Upper lobe of right lung (tissue), 1 donor: Measurements from ENCODE around the gene FHOD3. TPM values are rescaled to one million over a fixed set of nuclear protein-coding genes. Genes with fewer than 3 reads are reported as not detected.

Experiments used
- ATAC-seq: fragments of 200-7000 bp; cut with Tn5 transposase; one replicate; pipeline ENCODE4 v1.9.1; 2020; ENCODE audit warnings: mild to moderate bottlenecking, moderate library complexity
- DNase-seq: peaks from one replicate; pipeline ENCODE4 v3.0.0-alpha.2; 2020
- H3K27ac ChIP-seq: fragments of 200-600 bp; one replicate; pipeline ENCODE4 v1.8.0; 2022
- H3K27me3 ChIP-seq: fragments of 200-600 bp; one replicate; pipeline ENCODE4 v1.8.0; 2022; ENCODE audit warnings: mild to moderate bottlenecking
- H3K36me3 ChIP-seq: fragments of 200-600 bp; one replicate; pipeline ENCODE4 v1.8.0; 2022
- H3K4me1 ChIP-seq: fragments of 200-600 bp; one replicate; pipeline ENCODE4 v1.8.0; 2022
- H3K4me3 ChIP-seq: fragments of 200-600 bp; one replicate; pipeline ENCODE4 v1.8.0; 2022; ENCODE audit warnings: mild to moderate bottlenecking
- H3K9me3 ChIP-seq: fragments of 200-600 bp; one replicate; pipeline ENCODE4 v1.8.0; 2022
- CTCF ChIP-seq: fragments of 200-600 bp; IDR thresholded peaks from one replicate; pipeline ENCODE4 v1.8.0; 2022; ENCODE audit warnings: antibody characterized with exemption
- intact Hi-C: fragments of 100-400 bp; cut with DNase I; formaldehyde crosslinking; loops from one replicate; pipeline ENCODE4 v1.11.0; 2022
- total RNA-seq: library from RNA; stranded (reverse); fragmentation: NEBNext Ultra II Directional; extraction: Animal tissue kit (Norgen Biotek cat#: 25700); gene quantifications from one replicate; pipeline ENCODE4 v1.2.1, GENCODE V29; 2021
- donor health status: DM: no; HTN: yes; CAD: no; lungs with severe emphysema.

Gene FHOD3
- total RNA-seq, 1 donor from 2014 or later = 1.9 TPM

GRCh38 chr18:36403896-36404820, 106.6 kb downstream of the FHOD3 start:
- intact Hi-C loops = no loop called here
- Histone ChIP-seq H3K36me3 (no peaks in the 10 kb centered on the region), H3K4me3 (no peak overlapping the region), H3K27ac (no peak overlapping the region), H3K4me1 (no peaks in the 10 kb centered on the region), H3K27me3 (no peaks in the 10 kb centered on the region), H3K9me3 (no peaks in the 10 kb centered on the region)
- ATAC-seq = no peak
- no peak for DNase-seq
- TF ChIP-seq CTCF = no peak

GRCh38 chr18:36405611-36406010, 108.1 kb downstream of the FHOD3 start:
- Histone ChIP-seq H3K4me1 (no peaks in the 10 kb centered on the region), H3K9me3 (no peaks in the 10 kb centered on the region), H3K27ac (no peak overlapping the region), H3K36me3 (no peaks in the 10 kb centered on the region), H3K27me3 (no peaks in the 10 kb centered on the region), H3K4me3 (no peak overlapping the region)
- ATAC-seq (no peak), DNase-seq (no peak)
- no peak for TF ChIP-seq CTCF
- intact Hi-C loops = no loop called here

GRCh38 chr18:36406805-36407204, 109.3 kb downstream of the FHOD3 start:
- intact Hi-C loops = no loop called here
- Histone ChIP-seq H3K9me3 (no peaks in the 10 kb centered on the region), H3K4me1 (no peaks in the 10 kb centered on the region), H3K27me3 (no peaks in the 10 kb centered on the region), H3K4me3 (no peak overlapping the region), H3K36me3 (no peaks in the 10 kb centered on the region), H3K27ac (no peak overlapping the region)
- no peak for TF ChIP-seq CTCF
- ATAC-seq (no peak), DNase-seq (no peak)

- Histone ChIP-seq H3K9me3 (no peaks in the 10 kb centered on the region), H3K27me3 (no peaks in the 10 kb centered on the region), H3K4me1 (no peaks in the 10 kb centered on the region), H3K36me3 (no peaks in the 10 kb centered on the region), H3K27ac (no peak overlapping the region), H3K4me3 (no peak overlapping the region)
- TF ChIP-seq CTCF = no peak
- intact Hi-C loops = no loop called here
- DNase-seq (no peak), ATAC-seq (no peak)
These were observed 111.1 kb downstream of the FHOD3 start for GRCh38 chr18:36408606-36409005.

GRCh38 chr18:36409779-36410178, 112.3 kb downstream of the FHOD3 start:
- no peaks in the 10 kb centered on the region for H3K4me1 ChIP-seq
- H3K9me3 ChIP-seq = no peaks in the 10 kb centered on the region
- TF ChIP-seq CTCF = no peak
- no peak for DNase-seq
- no peaks in the 10 kb centered on the region for H3K27me3 ChIP-seq
- no peak for ATAC-seq
- intact Hi-C loops = no loop called here
- H3K36me3 ChIP-seq = no peaks in the 10 kb centered on the region
- no peak overlapping the region for H3K4me3 ChIP-seq
- H3K27ac ChIP-seq = no peak overlapping the region
